GM19468 (cell line): ENCODE data around the gene NIT1.
"Not testable (repeated sequence)": the region's sequence is repeated elsewhere in the genome, so short reads cannot be mapped to it uniquely, and the experiment has no call there.

Experiments
- ATAC-seq: cut with Tn5 transposase; IDR thresholded peaks from one replicate; pipeline ENCODE4 v1.9.1; 2021; ENCODE audit warnings: mild to moderate bottlenecking, moderate library complexity, moderate number of reproducible peaks; ENCODE audit not compliant: unreplicated experiment; ENCODE audit errors: extremely low read depth

NIT1 gene

GRCh38 chr1:161111117-161111516 is 6.8 kb upstream of the NIT1 start:
- ATAC-seq: no peak

GRCh38 chr1:161111527-161111926 is 6.4 kb upstream of the NIT1 start:
- no peak for ATAC-seq

GRCh38 chr1:161113915-161114314 is 4.0 kb upstream of the NIT1 start:
- no peak for ATAC-seq

- ATAC-seq: no peak
Measured at GRCh38 chr1:161114556-161114955, 3.3 kb upstream of the NIT1 start.

GRCh38 chr1:161115132-161115711 is 2.7 kb upstream of the NIT1 start:
- no peak for ATAC-seq

GRCh38 chr1:161115961-161116360 is 1.9 kb upstream of the NIT1 start:
- not testable (repeated sequence) for ATAC-seq

- peak; percentile 22 for ATAC-seq
Measured at GRCh38 chr1:161119092-161119903, 1.4 kb downstream of the NIT1 start.

- no peak for ATAC-seq
Measured at GRCh38 chr1:161121042-161121650, 3.2 kb downstream of the NIT1 start.

GRCh38 chr1:161121834-161122233 is 3.9 kb downstream of the NIT1 start:
- no peak for ATAC-seq

GRCh38 chr1:161122967-161123366 is 5.1 kb downstream of the NIT1 start:
- no peak for ATAC-seq

- ATAC-seq: no peak
Measured at GRCh38 chr1:161127649-161128048, 9.7 kb downstream of the NIT1 start.

- no peak for ATAC-seq
Measured at GRCh38 chr1:161128591-161129420, 10.9 kb downstream of the NIT1 start.

GRCh38 chr1:161130266-161130665 is 12.4 kb downstream of the NIT1 start:
- ATAC-seq: no peak

GRCh38 chr1:161131523-161132409 is 13.9 kb downstream of the NIT1 start:
- no peak for ATAC-seq

- ATAC-seq: peak; percentile 88
Measured at GRCh38 chr1:161132410-161133219, 14.7 kb downstream of the NIT1 start, which contains the start of gene DEDD. TSS of gene DEDD (minus strand) at chr1:161132667. CDS start at chr1:161124462, 8,205 bp downstream.

- no peak for ATAC-seq
Measured at GRCh38 chr1:161133220-161133740, 15.4 kb downstream of the NIT1 start.

- no peak for ATAC-seq
Measured at GRCh38 chr1:161137881-161138280, 20.0 kb downstream of the NIT1 start.

GRCh38 chr1:161138431-161138830 is 20.5 kb downstream of the NIT1 start:
- ATAC-seq: no peak
